HCT116 (cell line): ENCODE results near the gene OR51F2. TPM values are rescaled to one million over a fixed set of nuclear protein-coding genes. Genes with fewer than 3 reads are reported as not detected.

ENCODE experiments used
- ATAC-seq: fragments of 200-7000 bp; cut with Tn5 transposase; 2 replicates; pipeline ENCODE4 v1.9.1; 2020; ENCODE audit warnings: mild to moderate bottlenecking, moderate library complexity
- BruUV-seq: library from RNA; stranded (reverse); fragments of 400-500 nt; replicated peaks from 2 replicates; lab custom pipeline; 2021; lab: Mats Ljungman, UMichigan
- CTCF ChIA-PET: fragments of 300-600 bp; sonication (Branson Sonifier 250); formaldehyde crosslinking; loops from one replicate; lab custom pipeline; 2021; ENCODE audit warnings: antibody characterized with exemption; lab: Charles Lee
- POLR2A ChIA-PET: fragments of 300-600, 350-600 bp; sonication (Branson Sonifier 250); formaldehyde crosslinking; loops from one replicate; lab custom pipeline; 2021; ENCODE audit warnings: antibody characterized with exemption; lab: Charles Lee
- RAD21 ChIA-PET, 2 experiments: fragments of 300-600 bp; sonication (Branson Sonifier 250); formaldehyde crosslinking; loops; one replicate each; lab custom pipeline; 2023; ENCODE audit warnings: low total read pairs in 2 of 2; ENCODE audit not compliant: uncharacterized antibody in 2 of 2, unreplicated experiment in 2 of 2, low non-redundant PET in 1 of 2; lab: Charles Lee
- DNase-seq: peaks from one replicate; pipeline ENCODE4 v3.0.0-alpha.2; 2010; ENCODE audit warnings: low read depth, low spot score
- H2AFZ ChIP-seq: fragments of 200-600 bp; shearing (Covaris generic), sonication (generic); 2 replicates; pipeline ENCODE4 v1.6.1; 2017; ENCODE audit warnings: low read depth, mixed run types, mixed read lengths, antibody characterized with exemption, low read length; ENCODE audit not compliant: poor library complexity, severe bottlenecking
- H3K27ac ChIP-seq: 2 replicates; pipeline ENCODE4 v1.5.1; 2012; ENCODE audit warnings: low read depth, low read length
- H3K27me3 ChIP-seq: fragments of 200-600 bp; sonication (generic); 2 replicates; pipeline ENCODE4 v1.6.1; 2016; ENCODE audit warnings: mixed run types, low read length, mixed read lengths; ENCODE audit not compliant: insufficient read depth
- H3K36me3 ChIP-seq, 2 experiments: fragments of 200-500 bp in 1 of 2; fragments of 200-600 bp in 1 of 2; sonication (Bioruptor generic) in 1 of 2; sonication (generic) in 1 of 2; 2 replicates each; pipeline versions ENCODE4 v1.5.1 to v1.6.1; 2014 to 2016; ENCODE audit warnings: low read length in 2 of 2, inconsistent platforms in 1 of 2, mixed read lengths in 1 of 2, mixed run types in 1 of 2; ENCODE audit not compliant: insufficient read depth in 2 of 2, control insufficient read depth in 1 of 2
- H3K4me1 ChIP-seq, 2 experiments: fragments of 200-600 bp in 1 of 2; sonication (generic) in 1 of 2; 2 replicates each; pipeline versions ENCODE4 v1.5.1 to v1.6.1; 2012 to 2017; ENCODE audit warnings: low read length in 2 of 2, inconsistent platforms in 1 of 2, mild to moderate bottlenecking in 1 of 2, mixed read lengths in 1 of 2, mixed run types in 1 of 2, moderate library complexity in 1 of 2; ENCODE audit not compliant: insufficient read depth in 2 of 2, control insufficient read depth in 1 of 2
- H3K4me2 ChIP-seq: fragments of 200-600 bp; sonication (generic); 2 replicates; pipeline ENCODE4 v1.6.1; 2017; ENCODE audit warnings: mixed run types, low read length, mixed read lengths
- H3K4me3 ChIP-seq, 2 experiments: fragments of 200-600 bp in 1 of 2; sonication (generic) in 1 of 2; replicated peaks in 1 of 2; 2 replicates each; pipeline ENCODE4 v1.5.1; 2011 to 2016; ENCODE audit warnings: low read length in 2 of 2, control low read depth in 1 of 2, low read depth in 1 of 2, mild to moderate bottlenecking in 1 of 2, mixed read lengths in 1 of 2, mixed run types in 1 of 2
- H3K79me2 ChIP-seq: fragments of 200-600 bp; sonication (generic); 2 replicates; pipeline ENCODE4 v1.6.1; 2017; ENCODE audit warnings: mild to moderate bottlenecking, mixed run types, low read length, moderate library complexity, mixed read lengths; ENCODE audit not compliant: insufficient read depth
- H3K9ac ChIP-seq: fragments of 200-600 bp; sonication (generic); 2 replicates; pipeline ENCODE4 v1.6.1; 2016; ENCODE audit warnings: low read length, mixed read lengths
- H3K9me2 ChIP-seq: fragments of 200-600 bp; sonication (generic), shearing (Covaris generic); 2 replicates; pipeline ENCODE4 v1.6.1; 2017; ENCODE audit warnings: mixed run types, mild to moderate bottlenecking, moderate library complexity; ENCODE audit not compliant: insufficient read depth
- H3K9me3 ChIP-seq, 2 experiments: fragments of 200-500 bp in 1 of 2; fragments of 200-600 bp in 1 of 2; sonication (Bioruptor generic) in 1 of 2; sonication (generic) in 1 of 2; 2 replicates each; pipeline ENCODE4 v1.6.1; 2014 to 2017; ENCODE audit warnings: low read length in 2 of 2, mixed read lengths in 2 of 2, inconsistent platforms in 1 of 2, low read depth in 1 of 2, mild to moderate bottlenecking in 1 of 2, mixed run types in 1 of 2, moderate library complexity in 1 of 2; ENCODE audit not compliant: control insufficient read depth in 1 of 2, insufficient read depth in 1 of 2
- H4K20me1 ChIP-seq: fragments of 200-600 bp; sonication (generic), shearing (Covaris generic); 2 replicates; pipeline ENCODE4 v1.6.1; 2017; ENCODE audit warnings: mixed run types, mild to moderate bottlenecking, moderate library complexity; ENCODE audit not compliant: insufficient read depth
- EGR1 ChIP-seq: IDR thresholded peaks from 2 replicates; pipeline ENCODE4 v1.6.1; 2012; ENCODE audit warnings: low read depth
- EZH2 ChIP-seq: fragments of 200-600 bp; sonication (generic); IDR thresholded peaks from 2 replicates; pipeline ENCODE4 v1.6.1; 2017; ENCODE audit warnings: antibody characterized with exemption, mixed run types
- EZH2phosphoT487 ChIP-seq: fragments of 200-600 bp; IDR thresholded peaks from 2 replicates; pipeline ENCODE4 v1.6.1; 2018; ENCODE audit warnings: antibody characterized with exemption, borderline replicate concordance
- POLR2A ChIP-seq: IDR thresholded peaks from 2 replicates; pipeline ENCODE4 v1.7.0; 2011; ENCODE audit warnings: borderline replicate concordance; ENCODE audit not compliant: insufficient read depth, insufficient read length; ENCODE audit errors: extremely low read depth
- SRF ChIP-seq: IDR thresholded peaks from 2 replicates; pipeline ENCODE4 v1.6.1; 2012; ENCODE audit warnings: low read depth
- ZNF274 ChIP-seq: fragments of 200-500 bp; sonication (Bioruptor generic); IDR thresholded peaks from 2 replicates; pipeline ENCODE4 v1.6.1; 2014; ENCODE audit warnings: mild to moderate bottlenecking, low read depth, low read length, inconsistent platforms
- intact Hi-C: fragments of 100-400 bp; cut with micrococcal nuclease; formaldehyde crosslinking; loops from 2 replicates; pipeline ENCODE4 v1.10.0; 2022
- total RNA-seq: library from RNA; stranded (reverse); gene quantifications from one replicate; pipeline ENCODE4 v1.2.1, GENCODE V29; 2021; ENCODE audit not compliant: unreplicated experiment
- TF ChIP-seq, protein P1 (sequence below): IDR thresholded peaks from 2 replicates; pipeline ENCODE4 v1.6.1; 2012; ENCODE audit warnings: low read depth

OR51F2 gene
- total RNA-seq, 1 experiment from 2014 or later: not detected

DNA sequence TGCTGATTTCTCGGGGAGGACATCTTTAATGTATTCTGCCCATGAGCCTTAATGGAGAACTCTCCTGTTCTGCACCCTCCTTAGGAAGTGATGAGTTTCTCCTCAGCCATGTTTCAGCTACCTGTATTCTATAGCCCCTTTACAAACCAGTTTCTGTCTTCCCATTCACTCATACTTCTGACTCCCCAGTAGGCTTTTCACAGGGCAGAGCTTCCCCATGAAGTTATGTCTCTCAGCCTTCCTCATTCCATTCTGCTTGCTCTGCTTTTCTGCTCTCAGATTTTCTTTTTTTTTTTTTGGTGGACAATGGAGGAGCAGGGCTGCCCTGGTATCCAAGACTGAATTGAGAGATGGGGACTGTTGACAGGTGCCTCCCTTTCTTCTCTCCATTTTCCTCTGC is 12.6 kb upstream of the OR51F2 start:
- ATAC-seq (no peak), DNase-seq (no peak)
- Histone ChIP-seq H3K36me3 (no peaks in the 10 kb centered on the region), H4K20me1 (no peaks in the 10 kb centered on the region), H3K9ac (no peak overlapping the region), H3K9me2 (no peaks in the 10 kb centered on the region), H3K4me1 (no peaks in the 10 kb centered on the region), H3K27ac (no peak overlapping the region), H3K4me3 (no peak overlapping the region), H3K79me2 (no peaks in the 10 kb centered on the region), H3K27me3 (peaks cover 17% of the 10 kb centered on the region), H3K9me3 (no peaks in the 10 kb centered on the region), H3K4me2 (no peak overlapping the region), H2AFZ (no peak overlapping the region)
- CTCF ChIA-PET: no interaction called here
- intact Hi-C loops: no loop called here
- no TSS peak for BruUV-seq
- TF ChIP-seq, protein P1, sequence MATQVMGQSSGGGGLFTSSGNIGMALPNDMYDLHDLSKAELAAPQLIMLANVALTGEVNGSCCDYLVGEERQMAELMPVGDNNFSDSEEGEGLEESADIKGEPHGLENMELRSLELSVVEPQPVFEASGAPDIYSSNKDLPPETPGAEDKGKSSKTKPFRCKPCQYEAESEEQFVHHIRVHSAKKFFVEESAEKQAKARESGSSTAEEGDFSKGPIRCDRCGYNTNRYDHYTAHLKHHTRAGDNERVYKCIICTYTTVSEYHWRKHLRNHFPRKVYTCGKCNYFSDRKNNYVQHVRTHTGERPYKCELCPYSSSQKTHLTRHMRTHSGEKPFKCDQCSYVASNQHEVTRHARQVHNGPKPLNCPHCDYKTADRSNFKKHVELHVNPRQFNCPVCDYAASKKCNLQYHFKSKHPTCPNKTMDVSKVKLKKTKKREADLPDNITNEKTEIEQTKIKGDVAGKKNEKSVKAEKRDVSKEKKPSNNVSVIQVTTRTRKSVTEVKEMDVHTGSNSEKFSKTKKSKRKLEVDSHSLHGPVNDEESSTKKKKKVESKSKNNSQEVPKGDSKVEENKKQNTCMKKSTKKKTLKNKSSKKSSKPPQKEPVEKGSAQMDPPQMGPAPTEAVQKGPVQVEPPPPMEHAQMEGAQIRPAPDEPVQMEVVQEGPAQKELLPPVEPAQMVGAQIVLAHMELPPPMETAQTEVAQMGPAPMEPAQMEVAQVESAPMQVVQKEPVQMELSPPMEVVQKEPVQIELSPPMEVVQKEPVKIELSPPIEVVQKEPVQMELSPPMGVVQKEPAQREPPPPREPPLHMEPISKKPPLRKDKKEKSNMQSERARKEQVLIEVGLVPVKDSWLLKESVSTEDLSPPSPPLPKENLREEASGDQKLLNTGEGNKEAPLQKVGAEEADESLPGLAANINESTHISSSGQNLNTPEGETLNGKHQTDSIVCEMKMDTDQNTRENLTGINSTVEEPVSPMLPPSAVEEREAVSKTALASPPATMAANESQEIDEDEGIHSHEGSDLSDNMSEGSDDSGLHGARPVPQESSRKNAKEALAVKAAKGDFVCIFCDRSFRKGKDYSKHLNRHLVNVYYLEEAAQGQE: no peak
- POLR2A ChIA-PET: no interaction called here
- RAD21 ChIA-PET: no interaction called here

DNA sequence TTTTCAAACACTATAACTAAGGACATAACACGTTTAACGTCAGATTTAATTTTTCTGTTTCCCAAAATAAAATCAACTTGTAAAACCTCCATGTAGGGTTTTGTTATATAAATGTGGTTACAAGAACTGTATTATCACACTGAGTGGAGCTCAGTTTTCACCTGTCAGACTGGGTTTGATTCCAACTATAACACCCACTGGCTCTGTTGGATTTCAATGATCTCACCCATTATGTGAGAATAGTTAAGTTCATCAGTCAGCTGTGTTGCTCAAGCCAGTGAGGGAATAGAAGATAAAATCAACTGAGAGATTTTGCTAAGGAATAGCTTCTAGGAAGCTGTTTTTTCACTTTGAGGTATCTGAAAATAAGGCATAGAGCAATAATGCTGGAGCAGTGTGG is 11.9 kb upstream of the OR51F2 start:
- ChIA-PET RAD21 (no interaction called here), CTCF (no interaction called here), POLR2A (no interaction called here)
- BruUV-seq: no TSS peak
- no peaks in the 10 kb centered on the region for H3K36me3 ChIP-seq
- no peaks in the 10 kb centered on the region for H3K79me2 ChIP-seq
- no peaks in the 10 kb centered on the region for H3K4me1 ChIP-seq
- intact Hi-C loops: no loop called here
- H3K9me3 ChIP-seq: no peaks in the 10 kb centered on the region
- peaks cover 21% of the 10 kb centered on the region for H3K27me3 ChIP-seq
- no peak for DNase-seq
- H3K9me2 ChIP-seq: no peaks in the 10 kb centered on the region
- no peak overlapping the region for H2AFZ ChIP-seq
- no peak overlapping the region for H3K4me2 ChIP-seq
- H4K20me1 ChIP-seq: no peaks in the 10 kb centered on the region; the same call in 1 of the 2 replicates
- H3K4me3 ChIP-seq: no peak overlapping the region
- TF ChIP-seq ZNF274: no peak
- TF ChIP-seq EGR1: no peak
- TF ChIP-seq SRF: no peak
- no peak for TF ChIP-seq EZH2phosphoT487
- TF ChIP-seq EZH2: no peak
- no peak for TF ChIP-seq POLR2A
- ATAC-seq: no peak
- no peak overlapping the region for H3K27ac ChIP-seq
- H3K9ac ChIP-seq: no peak overlapping the region
